Embryonic facial prominence (tissue), 1 donor: ENCODE data around the gene ENOSF1.
A peak's percentile ranks its signal among the peaks of the same experiment; 100 is the strongest.
"Not testable (repeated sequence)": the region's sequence is repeated elsewhere in the genome, so short reads cannot be mapped to it uniquely, and the experiment has no call there.

ENCODE experiments used
- DNase-seq: peaks from one replicate; pipeline ENCODE4 v3.0.0-alpha.2; 2016; ENCODE audit errors: extremely low spot score

ENOSF1 gene

GRCh38 chr18:712401-713134, at the start of gene ENOSF1:
TSS of gene ENOSF1 (minus strand) at chr18:712630. CDS start at chr18:712587, 43 bp downstream.
- peak; percentile 23 for DNase-seq

- DNase-seq, result not testable (repeated sequence)
Measured at GRCh38 chr18:759864-760263, 47.4 kb upstream of the ENOSF1 start.

GRCh38 chr18:755506-755905, 43.1 kb upstream of the ENOSF1 start:
- no peak for DNase-seq

- DNase-seq, result no peak
Measured at GRCh38 chr18:754656-755055, 42.2 kb upstream of the ENOSF1 start.

GRCh38 chr18:750456-750855, 38.0 kb upstream of the ENOSF1 start:
- DNase-seq, result no peak

- DNase-seq, result no peak
Measured at GRCh38 chr18:744832-745597, 32.6 kb upstream of the ENOSF1 start.

- DNase-seq, result no peak
Measured at GRCh38 chr18:741931-742512, 29.6 kb upstream of the ENOSF1 start.

- DNase-seq, result no peak
Measured at GRCh38 chr18:732371-732770, 19.9 kb upstream of the ENOSF1 start.

- no peak for DNase-seq
Measured at GRCh38 chr18:731185-731584, 18.8 kb upstream of the ENOSF1 start.

- DNase-seq, result no peak
Measured at GRCh38 chr18:730692-731091, 18.3 kb upstream of the ENOSF1 start.

GRCh38 chr18:730120-730519, 17.7 kb upstream of the ENOSF1 start:
- not testable (repeated sequence) for DNase-seq

- DNase-seq, result no peak
Measured at GRCh38 chr18:725646-726045, 13.2 kb upstream of the ENOSF1 start.

- DNase-seq, result peak; percentile 3
Measured at GRCh38 chr18:723541-724080, 11.2 kb upstream of the ENOSF1 start.

GRCh38 chr18:717003-717402, 4.6 kb upstream of the ENOSF1 start:
- DNase-seq, result no peak

- no peak for DNase-seq
Measured at GRCh38 chr18:715626-716025, 3.2 kb upstream of the ENOSF1 start.

GRCh38 chr18:713135-713490, 683 bp upstream of the ENOSF1 start:
- no peak for DNase-seq

- no peak for DNase-seq
Measured at GRCh38 chr18:711657-712400, 601 bp downstream of the ENOSF1 start.

GRCh38 chr18:711310-711656, 1.1 kb downstream of the ENOSF1 start:
- no peak for DNase-seq

- no peak for DNase-seq
Measured at GRCh38 chr18:710418-711300, 1.8 kb downstream of the ENOSF1 start.

GRCh38 chr18:709771-710170, 2.7 kb downstream of the ENOSF1 start:
- DNase-seq, result no peak

GRCh38 chr18:708096-708495, 4.3 kb downstream of the ENOSF1 start:
- no peak for DNase-seq
